NCI-H345 treated with DMSO at 0.1 percent for 48 hours (cell line): ENCODE measurements around the gene MXD3.
A peak's percentile ranks its signal among the peaks of the same experiment; 100 is the strongest.
"Not testable (repeated sequence)": the region's sequence is repeated elsewhere in the genome, so short reads cannot be mapped to it uniquely, and the experiment has no call there.

Experiments
- DNase-seq: peaks from one replicate; lab custom pipeline; 2025; ENCODE audit not compliant: unreplicated experiment; lab: John Stamatoyannopoulos, UW

MXD3 gene

DNA sequence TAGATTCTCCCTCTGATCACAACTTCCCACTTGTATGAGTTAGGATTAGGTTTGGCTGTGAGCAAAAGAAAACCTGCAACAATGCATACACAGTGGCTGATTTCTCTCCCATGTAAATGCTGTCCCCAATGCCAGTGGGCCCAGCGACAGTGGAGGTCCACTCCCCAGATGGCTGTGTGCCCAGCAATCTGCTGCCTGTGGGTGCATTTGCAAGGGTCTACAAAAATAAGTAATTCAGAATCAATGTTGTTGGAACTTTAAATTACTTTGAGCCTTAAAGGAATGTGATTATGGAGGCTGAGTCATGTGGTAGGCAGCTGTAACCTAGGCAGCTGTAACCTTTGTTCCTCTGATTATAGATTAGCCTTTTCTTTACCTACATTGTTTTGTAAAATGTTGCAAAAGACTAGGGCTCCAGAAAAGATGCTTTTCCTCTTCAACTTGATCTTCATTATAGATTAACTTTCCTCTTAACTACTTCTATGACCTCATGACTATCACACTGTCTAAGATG lies 14.2 kb upstream of the MXD3 start:
- no peak for DNase-seq

DNA sequence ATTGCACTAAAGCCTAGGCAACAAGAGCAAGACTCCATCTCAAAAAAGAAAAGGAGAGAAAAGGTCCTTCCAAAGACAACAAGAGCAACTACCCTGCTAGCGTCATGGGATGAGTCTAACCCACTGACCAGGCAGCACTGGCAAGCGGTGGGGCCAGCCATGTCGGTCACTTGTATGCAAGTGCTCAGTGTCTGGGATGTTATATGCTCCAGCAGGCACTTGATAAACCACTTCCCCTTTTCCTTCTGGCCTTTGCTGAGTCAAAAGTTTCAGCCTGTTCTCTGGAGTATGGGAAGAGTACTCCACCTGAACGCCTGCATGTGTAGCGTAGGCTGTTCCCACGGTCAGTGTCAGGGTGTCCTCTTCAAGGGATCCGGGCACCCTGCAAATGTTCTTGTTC lies 9.2 kb upstream of the MXD3 start:
- DNase-seq: no peak

DNA sequence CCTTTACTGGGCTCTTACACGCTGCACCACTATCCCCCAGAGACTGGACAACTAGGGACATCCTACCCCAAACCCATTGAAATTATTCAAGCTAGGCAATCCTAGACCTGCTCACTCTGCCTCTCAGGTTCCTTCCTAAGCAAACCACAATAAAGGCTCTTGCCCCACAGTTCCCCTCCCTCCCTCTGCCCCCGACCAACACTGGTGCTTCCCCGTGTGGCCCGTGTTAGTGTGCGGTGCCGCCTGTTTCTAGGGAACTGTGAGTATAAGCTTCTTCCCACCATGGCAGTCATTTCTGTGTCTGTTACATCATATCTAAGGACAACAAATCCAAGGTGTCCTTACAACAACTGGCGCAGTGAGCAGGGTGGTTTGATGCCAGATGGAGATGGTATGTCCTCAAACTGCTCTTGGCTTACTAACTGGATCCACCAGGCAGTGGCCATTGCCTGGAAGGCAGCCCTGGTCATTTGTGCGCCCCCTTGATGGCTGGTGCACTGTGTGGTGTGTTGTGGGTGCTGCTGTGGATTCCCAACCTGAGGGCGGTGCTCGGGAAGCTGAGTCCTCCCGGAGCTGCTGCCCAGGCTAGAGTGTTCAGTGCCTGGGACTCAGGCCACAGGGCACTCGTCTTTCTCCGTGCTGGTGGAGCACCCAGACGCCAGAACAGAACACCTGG lies 8.4 kb upstream of the MXD3 start:
- DNase-seq: no peak

DNA sequence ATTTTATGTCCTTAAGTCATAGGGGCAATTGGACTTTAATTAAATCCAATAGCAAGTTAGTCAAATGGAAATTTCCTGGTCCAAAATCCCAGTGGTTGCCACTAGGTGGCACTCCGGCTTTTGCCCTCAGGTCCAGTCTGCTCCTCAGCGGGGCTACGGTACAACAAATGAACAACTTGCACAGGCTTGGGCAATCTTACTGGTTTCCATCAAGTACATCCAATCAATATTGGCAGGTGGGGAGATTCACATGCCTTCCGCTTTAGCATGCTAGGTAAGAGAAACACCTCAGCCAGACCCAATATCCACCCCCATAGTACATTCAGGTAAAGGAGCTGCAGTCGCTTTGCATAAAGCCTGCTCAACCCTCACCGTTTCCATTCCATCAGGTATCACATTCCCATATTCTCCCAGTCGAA lies 6.3 kb upstream of the MXD3 start:
- DNase-seq: peak; percentile 47

DNA sequence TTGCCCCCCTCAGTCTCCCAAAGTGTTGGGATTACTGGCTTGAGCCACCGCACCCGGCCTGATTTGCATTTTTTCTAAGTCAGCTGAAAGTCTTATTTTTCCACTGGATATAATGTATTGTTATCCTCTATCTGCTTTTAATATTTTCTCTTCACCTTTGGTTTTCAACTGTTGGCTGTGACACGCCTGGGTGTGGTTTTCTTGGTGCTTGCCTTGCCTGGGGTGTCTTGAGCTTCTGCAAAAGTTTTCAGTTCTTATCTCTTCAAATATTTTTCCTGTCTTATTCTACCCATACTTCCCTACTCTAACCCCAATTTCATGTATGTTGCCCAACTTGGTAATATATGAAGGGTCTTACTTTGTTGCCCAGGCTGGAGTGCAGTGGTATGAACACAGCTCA lies 4.3 kb upstream of the MXD3 start:
- DNase-seq: no peak

DNA sequence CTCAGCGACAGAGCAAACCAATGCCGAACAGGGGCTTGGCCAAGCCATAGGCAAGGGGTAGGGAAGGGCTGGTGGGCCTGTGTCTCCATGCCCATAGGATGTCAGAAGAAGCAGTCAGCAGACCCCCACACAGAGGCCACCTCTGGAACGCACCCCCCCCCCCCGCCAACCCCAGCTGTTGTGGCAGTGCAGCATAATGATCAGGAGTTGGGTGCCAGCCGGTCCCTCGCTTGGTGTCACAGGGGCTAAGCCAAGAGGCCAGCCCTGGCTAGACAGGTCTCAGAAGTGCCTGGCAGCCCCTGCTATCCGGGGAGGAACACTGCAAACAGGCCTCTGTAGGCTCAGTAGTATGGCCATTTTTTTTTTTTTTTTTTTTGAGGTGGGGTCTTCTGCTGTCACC lies 3.7 kb upstream of the MXD3 start:
- no peak for DNase-seq

DNA sequence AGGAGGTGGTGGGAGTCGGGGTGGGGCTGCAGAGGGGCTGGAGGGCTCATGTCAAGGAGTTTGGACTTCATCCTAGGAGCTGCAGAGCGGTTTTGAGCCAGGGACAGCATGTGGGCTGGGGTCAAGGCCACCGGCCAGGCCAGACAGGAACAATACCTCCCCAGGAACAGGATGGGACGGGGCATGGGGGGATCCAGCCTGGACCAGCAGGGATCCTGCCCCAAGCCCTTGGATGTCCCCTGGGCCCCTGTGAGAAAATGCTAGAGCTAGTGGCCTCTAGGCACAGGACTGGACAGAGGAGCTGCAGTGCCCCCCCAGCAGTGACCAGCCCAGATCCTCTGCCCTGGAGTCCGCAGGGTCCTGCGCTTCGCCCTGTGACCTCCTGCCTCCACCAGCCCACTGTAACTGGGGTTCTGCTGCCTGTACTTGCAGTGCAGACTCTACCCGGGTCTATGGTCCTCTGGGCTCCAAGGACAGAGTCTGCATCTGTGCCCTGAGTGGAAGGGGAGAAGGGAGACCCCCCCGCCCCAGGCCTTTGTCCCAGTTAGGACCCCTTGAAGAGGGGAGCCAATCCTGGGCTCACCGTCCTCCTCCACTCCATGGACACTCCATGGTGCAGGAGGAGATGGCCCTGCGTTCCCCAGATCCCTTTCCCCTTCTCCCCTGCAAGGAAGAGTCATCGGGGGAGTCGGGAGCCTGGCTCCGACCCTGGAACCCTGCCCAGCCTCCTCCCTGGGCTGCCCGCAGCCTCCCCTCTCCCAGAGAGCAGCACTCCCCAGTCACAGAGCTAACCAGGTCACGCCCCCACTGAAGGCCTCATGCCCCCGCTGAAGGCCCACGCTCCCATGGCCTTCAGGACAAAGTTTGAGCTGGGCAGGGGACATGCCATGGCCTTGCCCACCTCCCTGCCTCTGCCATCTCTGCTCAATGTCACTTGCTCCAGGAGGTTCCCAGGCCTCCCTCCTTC lies 3.0 kb upstream of the MXD3 start:
- DNase-seq: no peak

DNA sequence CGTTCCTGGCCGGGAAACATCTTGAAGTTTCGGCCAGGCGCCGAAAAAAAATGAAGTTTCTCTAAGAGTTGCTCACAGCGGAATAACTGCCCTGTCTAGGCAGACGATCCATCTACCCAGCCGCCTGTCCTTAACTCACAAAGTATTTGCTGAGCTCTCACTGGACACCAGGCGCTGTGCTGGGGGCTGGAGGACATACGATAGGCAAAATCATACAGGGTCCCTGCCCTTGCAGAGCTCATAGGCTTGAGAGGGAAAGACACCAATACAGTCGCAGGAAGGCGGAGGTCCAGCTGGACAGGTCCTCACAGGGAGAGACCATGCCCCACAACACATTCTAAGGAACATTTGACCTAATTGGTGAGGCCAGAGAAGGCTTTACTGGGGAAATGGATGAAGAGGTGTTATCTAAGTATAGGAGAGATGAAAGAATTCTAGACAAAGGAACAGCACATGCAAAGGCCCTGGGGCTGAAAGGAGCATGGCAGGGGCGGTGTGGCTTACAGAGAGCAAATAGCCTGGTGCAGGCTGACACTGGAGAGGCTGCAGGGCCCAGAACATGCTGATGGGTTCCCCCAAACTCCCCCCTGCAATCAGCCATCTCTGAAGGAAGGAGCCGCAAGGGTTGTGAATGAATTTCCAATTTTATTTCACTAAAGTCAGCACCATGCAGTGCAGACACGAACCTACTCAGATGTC lies 2.0 kb upstream of the MXD3 start:
- DNase-seq: no peak

DNA sequence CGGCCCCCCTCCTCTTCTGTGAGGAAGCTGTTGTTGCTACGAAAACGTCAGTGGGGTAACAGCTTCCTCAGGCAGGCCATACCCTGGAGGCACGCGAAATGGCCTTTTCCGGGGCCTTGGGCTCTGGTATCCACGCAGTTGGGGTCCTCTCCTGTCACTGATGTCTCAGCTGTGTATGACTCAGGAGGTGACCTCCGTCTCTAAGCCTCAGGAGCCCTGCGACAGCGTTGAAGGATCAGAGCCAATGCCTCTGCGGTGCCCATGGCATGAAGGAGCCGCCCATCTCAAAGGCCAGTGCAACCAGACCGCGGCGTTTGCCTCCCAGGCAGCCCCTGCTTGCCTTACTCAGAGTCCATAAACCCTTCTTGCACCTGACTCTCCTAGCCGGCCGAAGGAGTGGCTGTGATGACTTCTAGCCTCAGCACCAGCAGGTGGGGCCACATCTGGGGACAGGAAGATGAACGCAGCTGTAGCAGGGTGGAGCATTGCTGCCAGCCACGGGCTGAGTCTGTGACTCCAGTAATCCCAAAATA lies 1.0 kb upstream of the MXD3 start:
- no peak for DNase-seq

DNA sequence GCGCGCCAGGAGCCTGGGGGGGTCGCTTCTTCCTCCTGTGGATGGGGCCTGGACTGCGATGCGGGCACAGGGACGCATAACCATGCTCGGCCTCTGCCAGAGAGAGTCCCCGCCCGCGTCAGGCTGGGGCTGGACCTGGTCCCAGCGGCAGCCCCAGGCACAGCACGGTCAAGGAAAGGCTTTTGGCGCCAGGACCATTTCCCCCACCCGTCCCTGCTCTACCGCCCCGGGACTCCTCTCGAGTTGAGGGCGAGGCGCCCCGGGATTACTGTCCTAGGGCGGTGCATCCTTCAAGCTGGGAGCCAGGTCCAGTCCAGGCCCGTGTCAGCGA lies 341 bp downstream of the MXD3 start:
- DNase-seq: no peak

DNA sequence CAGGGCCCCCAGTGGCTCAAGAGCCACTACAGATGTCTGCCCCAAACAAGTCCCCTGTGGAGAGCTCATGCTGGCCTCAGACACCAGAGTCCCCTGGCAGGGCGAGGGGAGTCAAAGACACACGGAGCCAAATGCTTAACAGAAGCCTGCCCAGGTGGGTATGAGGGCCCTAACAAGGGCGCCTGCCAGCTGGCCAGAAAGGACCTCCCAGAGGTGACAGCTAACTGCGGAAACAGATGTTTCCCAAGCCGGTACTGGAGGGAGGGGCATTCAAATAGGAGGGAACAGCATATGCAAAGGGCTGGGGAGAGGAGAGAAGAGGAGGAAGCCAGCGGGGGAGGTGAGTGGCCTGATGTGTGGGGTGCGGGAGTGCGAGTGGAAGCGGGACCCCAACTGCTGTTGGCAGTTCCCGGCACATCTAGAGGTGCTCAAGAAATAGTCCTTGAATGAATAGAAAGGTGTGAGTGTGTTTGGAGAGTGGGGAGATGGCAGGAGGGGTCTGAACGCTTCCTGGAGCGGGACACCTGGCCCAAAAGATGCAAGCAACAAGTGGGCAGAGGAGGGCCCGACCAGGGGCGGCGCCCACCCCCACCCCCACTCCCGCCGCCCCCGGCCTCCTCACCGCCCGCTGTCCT lies 824 bp downstream of the MXD3 start:
- DNase-seq: peak; percentile 46

DNA sequence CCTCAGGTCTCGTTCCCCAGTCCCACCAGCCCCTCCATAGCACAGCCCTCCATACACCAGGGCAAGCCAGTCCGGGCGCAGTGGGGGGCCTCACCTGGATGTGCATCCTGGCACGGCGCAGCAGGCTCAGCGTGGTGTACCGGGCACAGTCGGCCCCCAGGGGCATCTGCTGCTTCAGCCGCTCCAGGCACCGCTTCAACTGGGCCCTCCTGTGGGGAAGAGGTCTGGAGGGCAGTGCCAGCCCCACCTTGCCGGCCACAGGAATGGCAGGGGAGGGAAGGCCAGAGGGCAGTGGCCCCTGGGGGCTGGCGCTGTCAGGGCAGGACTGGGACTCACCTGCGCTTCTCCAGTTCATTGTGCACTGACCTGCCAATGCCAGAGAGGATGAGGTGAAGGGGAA lies 1.4 kb downstream of the MXD3 start:
- DNase-seq: peak; percentile 36

DNA sequence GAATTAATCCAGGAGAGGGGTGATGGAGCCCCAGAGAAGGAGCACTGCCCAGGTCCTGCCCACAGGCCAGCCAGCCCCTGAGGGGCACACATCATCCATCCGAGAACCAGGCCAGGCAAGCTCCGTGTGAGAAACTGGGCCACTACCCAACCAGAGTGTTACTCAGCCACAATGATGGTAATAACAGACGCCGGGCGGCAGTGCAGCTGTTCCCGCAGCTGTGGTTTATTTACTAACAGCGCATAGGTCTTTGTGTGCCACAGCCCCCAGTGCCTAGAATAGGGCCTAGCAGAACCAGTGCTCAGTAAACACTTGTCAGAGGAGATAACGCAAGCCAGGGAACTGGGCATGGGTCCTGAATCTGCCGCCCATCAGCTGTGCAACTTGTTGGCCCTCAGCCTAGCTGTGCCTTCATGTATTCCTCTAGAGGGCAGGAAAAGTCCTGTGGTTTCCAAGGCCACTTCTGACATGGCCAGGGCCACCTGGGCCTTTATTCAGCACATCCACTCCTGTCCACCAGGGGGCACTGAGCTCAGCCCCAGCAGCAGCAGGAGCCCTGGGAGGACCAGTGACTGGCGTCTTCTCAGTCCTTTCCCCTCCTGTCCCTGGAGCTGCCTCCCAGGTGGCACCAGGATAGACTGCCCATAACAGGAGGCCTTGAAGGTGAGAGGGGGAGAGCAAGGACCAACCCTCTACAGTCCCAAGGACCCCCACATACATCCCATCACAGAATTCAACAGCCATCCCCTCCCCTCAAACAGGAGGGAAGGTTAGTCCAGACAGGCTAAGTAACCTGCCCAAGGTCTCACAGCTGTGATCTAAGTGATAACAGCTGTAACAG lies 2.1 kb downstream of the MXD3 start:
- peak; percentile 82 for DNase-seq

DNA sequence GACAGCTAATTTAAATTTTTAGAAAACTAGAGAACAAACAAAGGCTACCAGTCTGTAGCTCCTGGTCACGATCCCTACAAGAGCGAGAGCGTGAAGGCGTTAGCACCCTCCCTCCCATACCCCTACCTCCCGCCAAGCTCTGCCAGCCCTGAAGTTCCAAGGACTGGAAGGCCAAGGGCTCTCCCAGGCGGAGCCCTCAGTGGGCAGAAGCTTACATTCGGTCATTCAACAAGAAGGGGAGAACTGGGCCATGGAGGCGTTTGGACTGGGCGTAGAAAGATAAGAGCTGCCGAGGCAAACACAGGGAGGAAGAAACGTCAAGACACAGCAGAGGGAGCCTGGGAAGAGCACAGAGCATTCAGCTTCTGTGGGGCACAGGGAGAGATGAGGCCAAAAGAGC lies 3.0 kb downstream of the MXD3 start:
- no peak for DNase-seq

DNA sequence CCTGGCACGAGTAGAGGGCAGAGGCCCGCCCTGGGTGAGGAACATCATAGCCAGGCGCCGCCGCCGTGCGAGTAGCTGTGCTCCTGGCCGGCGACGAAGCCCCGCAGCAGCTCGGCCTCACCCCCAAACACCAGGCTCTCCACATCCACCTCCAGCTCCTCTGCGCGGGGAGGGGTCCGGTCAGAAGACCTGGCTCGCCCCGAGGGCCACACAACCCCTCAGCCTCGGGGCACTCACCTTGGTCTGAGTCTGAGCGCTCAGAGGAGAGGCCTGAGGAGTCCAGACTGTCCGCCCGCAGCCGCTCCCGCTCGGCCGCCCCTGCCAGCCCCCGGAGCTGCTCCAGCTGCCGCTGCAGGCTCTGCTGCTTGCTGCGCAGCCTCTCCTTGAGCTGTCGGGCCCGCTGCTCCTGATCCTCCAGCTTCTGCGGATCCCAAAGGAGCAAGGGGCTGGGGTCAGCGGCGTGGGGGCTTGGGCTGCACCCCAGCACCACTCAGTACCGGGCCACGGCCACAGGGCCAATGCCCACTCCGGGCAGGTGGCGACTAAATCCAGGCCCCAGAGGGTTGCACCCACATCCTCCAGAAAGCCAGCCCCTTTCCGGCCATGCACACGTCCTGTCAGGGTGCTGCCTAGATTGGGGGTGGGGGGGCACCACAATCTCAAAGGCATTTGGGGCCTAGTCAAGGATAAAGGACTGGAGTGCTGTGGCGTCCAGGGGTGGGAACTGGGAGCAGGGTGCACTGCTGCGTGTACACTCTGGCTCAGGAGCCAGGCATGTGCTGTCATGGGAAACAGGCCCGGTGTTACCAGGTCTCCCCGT lies 3.9 kb downstream of the MXD3 start:
- DNase-seq: no peak

DNA sequence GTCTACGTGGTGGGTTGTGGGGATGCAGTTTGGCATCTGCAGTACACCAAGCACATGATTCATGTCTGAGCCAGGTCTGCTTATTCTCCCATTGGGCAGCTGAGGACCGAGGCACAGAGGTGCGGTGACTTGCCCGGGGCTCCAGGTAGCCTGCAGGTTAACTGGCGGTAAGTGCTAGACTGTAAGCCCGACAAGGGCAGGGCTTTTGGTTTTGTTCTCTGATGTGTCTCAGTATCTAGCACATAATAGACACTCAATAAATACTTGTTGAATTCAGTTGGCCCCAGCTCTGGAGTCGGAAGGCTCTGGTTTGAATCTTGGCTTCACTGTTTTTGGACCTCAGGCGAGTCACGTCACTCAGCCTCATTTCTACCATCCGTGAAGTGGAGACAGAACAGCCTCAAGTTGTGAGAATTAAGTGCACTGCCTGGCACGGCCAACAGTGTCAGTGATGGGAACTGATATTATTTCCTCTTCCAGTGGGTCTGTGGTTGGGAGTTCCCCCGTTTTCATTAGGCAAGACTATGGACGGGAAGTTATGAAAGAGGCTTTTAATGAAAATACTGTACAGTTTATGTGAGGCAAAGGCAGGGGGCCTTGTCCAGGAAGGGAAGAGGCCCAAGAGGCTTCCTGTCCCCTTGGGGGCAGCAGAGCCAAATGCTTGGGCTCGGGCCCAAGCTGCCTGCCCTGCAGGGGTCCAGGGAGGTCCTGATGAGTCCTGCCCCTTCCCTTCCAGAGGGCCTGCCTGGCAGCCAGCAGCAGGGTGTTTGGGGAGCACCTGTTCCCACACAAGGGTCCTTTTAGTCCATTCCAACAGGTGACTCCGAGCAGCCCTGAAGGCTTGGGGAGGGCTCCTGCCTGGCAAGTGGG lies 4.8 kb downstream of the MXD3 start:
- no peak for DNase-seq

DNA sequence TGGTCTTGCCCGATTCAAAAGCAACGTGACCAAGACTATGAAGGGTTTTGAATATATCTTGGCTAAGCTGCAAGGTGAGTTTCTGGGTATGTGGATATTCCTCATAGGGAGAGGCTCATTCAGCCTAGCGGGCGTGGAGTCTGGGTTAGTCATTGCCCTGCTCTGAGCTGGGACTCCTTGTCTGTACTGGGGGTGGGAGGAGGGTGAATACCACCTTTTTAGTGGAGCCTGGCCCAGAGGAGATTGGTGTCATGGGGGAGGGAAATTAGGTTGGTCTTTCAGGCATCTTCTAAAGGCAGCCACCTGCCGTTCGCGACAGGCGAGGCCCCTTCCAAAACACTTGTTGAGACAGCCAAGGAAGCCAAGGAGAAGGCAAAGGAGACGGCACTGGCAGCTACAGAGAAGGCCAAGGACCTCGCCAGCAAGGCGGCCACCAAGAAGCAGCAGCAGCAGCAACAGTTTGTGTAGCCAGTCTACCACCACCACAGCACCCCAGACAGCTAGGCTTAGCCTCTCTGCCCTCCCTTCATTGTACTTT lies 5.5 kb downstream of the MXD3 start:
- not testable (repeated sequence) for DNase-seq
